Measurements from ENCODE around the gene YWHAE.
"Not testable (repeated sequence)": the region's sequence is repeated elsewhere in the genome, so short reads cannot be mapped to it uniquely, and the experiment has no call there.

Gene YWHAE

GRCh38 chr17:1421470-1421869 lies 21.4 kb upstream of the YWHAE start:
- Mint-ChIP-seq H3K36me3 (ENCODE audit: low read depth) (peaks cover 29% of the 10 kb centered on the region), H3K4me3 (no peak overlapping the region), H3K9me3 (no peaks in the 10 kb centered on the region), H3K27ac (no peak overlapping the region), H3K27me3 (ENCODE audit: low read depth) (no peaks in the 10 kb centered on the region), H3K4me1 (ENCODE audit: low read depth) (peaks cover 2% of the 10 kb centered on the region)

- no peak overlapping the region for H3K4me3 Mint-ChIP-seq
- H3K9me3 Mint-ChIP-seq: no peaks in the 10 kb centered on the region
- peaks cover 28% of the 10 kb centered on the region for H3K36me3 Mint-ChIP-seq (ENCODE audit: low read depth)
- H3K27me3 Mint-ChIP-seq (ENCODE audit: low read depth): no peaks in the 10 kb centered on the region
- H3K4me1 Mint-ChIP-seq (ENCODE audit: low read depth): peaks cover 2% of the 10 kb centered on the region
- H3K27ac Mint-ChIP-seq: no peak overlapping the region
These were observed 21.0 kb upstream of the YWHAE start for GRCh38 chr17:1420981-1421380.

- Mint-ChIP-seq H3K4me3 (no peak overlapping the region), H3K9me3 (no peaks in the 10 kb centered on the region), H3K36me3 (ENCODE audit: low read depth) (peaks cover 21% of the 10 kb centered on the region), H3K27me3 (ENCODE audit: low read depth) (no peaks in the 10 kb centered on the region), H3K4me1 (ENCODE audit: low read depth) (peaks cover 2% of the 10 kb centered on the region), H3K27ac (no peak overlapping the region)
These were observed 20.1 kb upstream of the YWHAE start for GRCh38 chr17:1420163-1420562.

GRCh38 chr17:1418476-1418875 lies 18.5 kb upstream of the YWHAE start:
- H3K9me3 Mint-ChIP-seq; H3K27ac Mint-ChIP-seq; H3K27me3 Mint-ChIP-seq (ENCODE audit: low read depth); H3K4me3 Mint-ChIP-seq; H3K4me1 Mint-ChIP-seq (ENCODE audit: low read depth): not testable (repeated sequence)
- peaks cover 17% of the 10 kb centered on the region for H3K36me3 Mint-ChIP-seq (ENCODE audit: low read depth)

- H3K9me3 Mint-ChIP-seq: no peaks in the 10 kb centered on the region
- no peak overlapping the region for H3K4me3 Mint-ChIP-seq
- no peaks in the 10 kb centered on the region for H3K27me3 Mint-ChIP-seq (ENCODE audit: low read depth)
- H3K27ac Mint-ChIP-seq: no peak overlapping the region
- H3K36me3 Mint-ChIP-seq (ENCODE audit: low read depth): peaks cover 7% of the 10 kb centered on the region
- no peaks in the 10 kb centered on the region for H3K4me1 Mint-ChIP-seq (ENCODE audit: low read depth)
These were observed 16.4 kb upstream of the YWHAE start for GRCh38 chr17:1416414-1416813.

- no peaks in the 10 kb centered on the region for H3K27me3 Mint-ChIP-seq (ENCODE audit: low read depth)
- no peaks in the 10 kb centered on the region for H3K9me3 Mint-ChIP-seq
- peaks cover 2% of the 10 kb centered on the region for H3K36me3 Mint-ChIP-seq (ENCODE audit: low read depth)
- H3K4me3 Mint-ChIP-seq: no peak overlapping the region
- H3K4me1 Mint-ChIP-seq (ENCODE audit: low read depth): no peaks in the 10 kb centered on the region
- no peak overlapping the region for H3K27ac Mint-ChIP-seq
These were observed 14.6 kb upstream of the YWHAE start for GRCh38 chr17:1414634-1415033.

- H3K4me1 Mint-ChIP-seq (ENCODE audit: low read depth): no peaks in the 10 kb centered on the region
- H3K27ac Mint-ChIP-seq: no peak overlapping the region
- peaks cover 2% of the 10 kb centered on the region for H3K36me3 Mint-ChIP-seq (ENCODE audit: low read depth)
- H3K27me3 Mint-ChIP-seq (ENCODE audit: low read depth): no peaks in the 10 kb centered on the region
- no peaks in the 10 kb centered on the region for H3K9me3 Mint-ChIP-seq
- H3K4me3 Mint-ChIP-seq: no peak overlapping the region
These were observed 14.1 kb upstream of the YWHAE start for GRCh38 chr17:1414001-1414574.

- Mint-ChIP-seq H3K27ac (no peak overlapping the region), H3K9me3 (no peaks in the 10 kb centered on the region), H3K4me1 (ENCODE audit: low read depth) (no peaks in the 10 kb centered on the region), H3K27me3 (ENCODE audit: low read depth) (no peaks in the 10 kb centered on the region), H3K36me3 (ENCODE audit: low read depth) (peaks cover 2% of the 10 kb centered on the region), H3K4me3 (no peak overlapping the region)
These were observed 13.3 kb upstream of the YWHAE start for GRCh38 chr17:1413281-1413791.

GRCh38 chr17:1412185-1413110 lies 12.4 kb upstream of the YWHAE start:
- Mint-ChIP-seq H3K9me3 (no peaks in the 10 kb centered on the region), H3K27ac (no peak overlapping the region), H3K4me3 (no peak overlapping the region), H3K36me3 (ENCODE audit: low read depth) (peaks cover 2% of the 10 kb centered on the region), H3K27me3 (ENCODE audit: low read depth) (no peaks in the 10 kb centered on the region), H3K4me1 (ENCODE audit: low read depth) (no peaks in the 10 kb centered on the region)

- H3K27ac Mint-ChIP-seq: no peak overlapping the region
These were observed 2.2 kb upstream of the YWHAE start for GRCh38 chr17:1402262-1402586.

GRCh38 chr17:1398931-1399678 lies 917 bp downstream of the YWHAE start:
- no peaks in the 10 kb centered on the region for H3K27me3 Mint-ChIP-seq (ENCODE audit: low read depth)
- H3K4me1 Mint-ChIP-seq (ENCODE audit: low read depth): peaks cover 20% of the 10 kb centered on the region
- peak overlapping the region; percentile 94 for H3K4me3 Mint-ChIP-seq
- H3K27ac Mint-ChIP-seq: peak overlapping the region; percentile 94
- H3K36me3 Mint-ChIP-seq (ENCODE audit: low read depth): peaks cover 18% of the 10 kb centered on the region
- no peaks in the 10 kb centered on the region for H3K9me3 Mint-ChIP-seq

More at GRCh38 chr17:1402262-1402586, 2.2 kb upstream of the YWHAE start:
- Mint-ChIP-seq H3K4me3 (no peak overlapping the region), H3K36me3 (ENCODE audit: low read depth) (peaks cover 14% of the 10 kb centered on the region), H3K9me3 (no peaks in the 10 kb centered on the region), H3K4me1 (ENCODE audit: low read depth) (peaks cover 15% of the 10 kb centered on the region), H3K27me3 (ENCODE audit: low read depth) (no peaks in the 10 kb centered on the region)

GRCh38 chr17:1398028-1398427 lies 2.0 kb downstream of the YWHAE start:
- no peaks in the 10 kb centered on the region for H3K9me3 Mint-ChIP-seq
- peaks cover 23% of the 10 kb centered on the region for H3K4me1 Mint-ChIP-seq (ENCODE audit: low read depth)
- H3K4me3 Mint-ChIP-seq: peak overlapping the region; percentile 94
- no peaks in the 10 kb centered on the region for H3K27me3 Mint-ChIP-seq (ENCODE audit: low read depth)
- H3K27ac Mint-ChIP-seq: peak overlapping the region; percentile 53
- peaks cover 18% of the 10 kb centered on the region for H3K36me3 Mint-ChIP-seq (ENCODE audit: low read depth)

GRCh38 chr17:1395876-1396665 lies 4.0 kb downstream of the YWHAE start:
- H3K27ac Mint-ChIP-seq; H3K4me3 Mint-ChIP-seq; H3K9me3 Mint-ChIP-seq; H3K27me3 Mint-ChIP-seq (ENCODE audit: low read depth): not testable (repeated sequence)
- Mint-ChIP-seq H3K36me3 (ENCODE audit: low read depth) (peaks cover 18% of the 10 kb centered on the region), H3K4me1 (ENCODE audit: low read depth) (peaks cover 32% of the 10 kb centered on the region)

GRCh38 chr17:1391577-1391976 lies 8.4 kb downstream of the YWHAE start:
- Mint-ChIP-seq H3K27ac (no peak overlapping the region), H3K36me3 (ENCODE audit: low read depth) (no peaks in the 10 kb centered on the region), H3K9me3 (no peaks in the 10 kb centered on the region), H3K4me1 (ENCODE audit: low read depth) (peaks cover 24% of the 10 kb centered on the region), H3K27me3 (ENCODE audit: low read depth) (no peaks in the 10 kb centered on the region), H3K4me3 (no peak overlapping the region)
